Neutrophil (primary cell): Measurements from ENCODE around the gene CEMIP2.

Experiments
- H3K27ac ChIP-seq: fragments of 200-600 bp; sonication (generic); 2 replicates; pipeline ENCODE4 v1.5.1; 2016; ENCODE audit warnings: mild to moderate bottlenecking, moderate library complexity
- H3K27me3 ChIP-seq: fragments of 200-600 bp; sonication (generic); 2 replicates; pipeline ENCODE4 v1.6.0; 2016; ENCODE audit warnings: mild to moderate bottlenecking
- H3K36me3 ChIP-seq: fragments of 200-600 bp; sonication (generic); 2 replicates; pipeline ENCODE4 v1.5.1; 2017
- H3K4me1 ChIP-seq, 2 experiments: fragments of 200-600 bp in 1 of 2; sonication (generic) in 1 of 2; 1 replicate in 1 of 2; 2 replicates in 1 of 2; pipeline versions ENCODE4 v1.5.1 to v1.6.1; 2013 to 2016; ENCODE audit warnings: low read depth in 1 of 2, low read length in 1 of 2, mild to moderate bottlenecking in 1 of 2, moderate library complexity in 1 of 2; ENCODE audit not compliant: control insufficient read depth in 1 of 2, insufficient read depth in 1 of 2
- H3K4me3 ChIP-seq, 2 experiments: fragments of 200-600 bp in 1 of 2; sonication (generic) in 1 of 2; 1 replicate in 1 of 2; 2 replicates in 1 of 2; pipeline ENCODE4 v1.5.1; 2013 to 2016; ENCODE audit warnings: low read depth in 1 of 2, low read length in 1 of 2, mild to moderate bottlenecking in 1 of 2, moderate library complexity in 1 of 2
- H3K9me3 ChIP-seq: fragments of 200-600 bp; sonication (generic); 2 replicates; pipeline ENCODE4 v1.5.1; 2016
- TF ChIP-seq, protein P1 (sequence below): fragments of 200-600 bp; sonication (generic); IDR thresholded peaks from 2 replicates; pipeline ENCODE4 v1.5.1; 2016; ENCODE audit warnings: antibody characterized with exemption

Gene CEMIP2

DNA sequence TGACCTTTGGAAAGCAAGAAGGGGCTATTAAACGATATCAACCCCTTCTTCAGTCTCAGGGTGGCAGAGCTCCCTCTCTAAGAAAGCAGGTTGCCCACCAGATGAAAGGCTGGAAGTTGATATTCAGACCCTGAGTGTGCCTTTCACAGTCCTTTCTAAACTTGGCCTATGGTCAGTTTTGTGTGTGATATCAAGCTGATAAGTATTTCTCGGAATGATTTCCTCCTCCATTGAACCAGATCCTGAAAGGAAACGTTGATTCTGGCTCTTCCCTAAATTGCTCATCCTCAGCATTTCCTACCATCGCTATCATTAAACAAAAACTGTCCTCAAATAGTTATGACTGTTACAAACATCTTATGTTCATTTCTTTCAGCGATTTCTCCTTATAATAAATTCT is 130.4 kb downstream of the CEMIP2 start:
- Histone ChIP-seq H3K36me3 (no peaks in the 10 kb centered on the region), H3K4me3 (no peak overlapping the region), H3K27ac (no peak overlapping the region), H3K4me1 (peaks cover 0 to 7% of the 10 kb centered on the region in 2 experiments), H3K27me3 (no peaks in the 10 kb centered on the region), H3K9me3 (no peaks in the 10 kb centered on the region)
- TF ChIP-seq, protein P1, sequence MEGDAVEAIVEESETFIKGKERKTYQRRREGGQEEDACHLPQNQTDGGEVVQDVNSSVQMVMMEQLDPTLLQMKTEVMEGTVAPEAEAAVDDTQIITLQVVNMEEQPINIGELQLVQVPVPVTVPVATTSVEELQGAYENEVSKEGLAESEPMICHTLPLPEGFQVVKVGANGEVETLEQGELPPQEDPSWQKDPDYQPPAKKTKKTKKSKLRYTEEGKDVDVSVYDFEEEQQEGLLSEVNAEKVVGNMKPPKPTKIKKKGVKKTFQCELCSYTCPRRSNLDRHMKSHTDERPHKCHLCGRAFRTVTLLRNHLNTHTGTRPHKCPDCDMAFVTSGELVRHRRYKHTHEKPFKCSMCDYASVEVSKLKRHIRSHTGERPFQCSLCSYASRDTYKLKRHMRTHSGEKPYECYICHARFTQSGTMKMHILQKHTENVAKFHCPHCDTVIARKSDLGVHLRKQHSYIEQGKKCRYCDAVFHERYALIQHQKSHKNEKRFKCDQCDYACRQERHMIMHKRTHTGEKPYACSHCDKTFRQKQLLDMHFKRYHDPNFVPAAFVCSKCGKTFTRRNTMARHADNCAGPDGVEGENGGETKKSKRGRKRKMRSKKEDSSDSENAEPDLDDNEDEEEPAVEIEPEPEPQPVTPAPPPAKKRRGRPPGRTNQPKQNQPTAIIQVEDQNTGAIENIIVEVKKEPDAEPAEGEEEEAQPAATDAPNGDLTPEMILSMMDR: no peak

DNA sequence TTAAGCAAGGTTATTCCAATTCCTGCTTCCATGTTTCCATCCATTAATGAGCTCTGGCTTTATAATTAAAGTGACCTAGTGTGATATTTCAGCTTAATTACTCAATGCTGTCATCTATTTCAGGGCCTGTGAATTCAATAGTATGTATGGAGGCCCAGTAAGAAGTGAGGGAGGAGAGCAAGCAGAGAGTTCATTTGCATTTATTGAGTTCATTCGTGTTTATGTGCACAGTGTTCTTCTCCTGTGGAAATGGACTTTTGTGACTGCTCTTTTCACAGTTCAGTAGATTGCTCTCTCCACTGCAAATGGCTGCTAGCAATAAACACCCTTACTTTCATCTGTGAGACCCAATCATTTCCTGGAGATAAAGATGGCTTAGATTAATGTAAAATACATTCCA is 130.9 kb downstream of the CEMIP2 start:
- Histone ChIP-seq H3K4me3 (no peak overlapping the region), H3K27ac (no peak overlapping the region), H3K9me3 (no peaks in the 10 kb centered on the region), H3K4me1 (peaks cover 0 to 7% of the 10 kb centered on the region in 2 experiments), H3K27me3 (no peaks in the 10 kb centered on the region), H3K36me3 (no peaks in the 10 kb centered on the region)
- TF ChIP-seq, protein P1: no peak

DNA sequence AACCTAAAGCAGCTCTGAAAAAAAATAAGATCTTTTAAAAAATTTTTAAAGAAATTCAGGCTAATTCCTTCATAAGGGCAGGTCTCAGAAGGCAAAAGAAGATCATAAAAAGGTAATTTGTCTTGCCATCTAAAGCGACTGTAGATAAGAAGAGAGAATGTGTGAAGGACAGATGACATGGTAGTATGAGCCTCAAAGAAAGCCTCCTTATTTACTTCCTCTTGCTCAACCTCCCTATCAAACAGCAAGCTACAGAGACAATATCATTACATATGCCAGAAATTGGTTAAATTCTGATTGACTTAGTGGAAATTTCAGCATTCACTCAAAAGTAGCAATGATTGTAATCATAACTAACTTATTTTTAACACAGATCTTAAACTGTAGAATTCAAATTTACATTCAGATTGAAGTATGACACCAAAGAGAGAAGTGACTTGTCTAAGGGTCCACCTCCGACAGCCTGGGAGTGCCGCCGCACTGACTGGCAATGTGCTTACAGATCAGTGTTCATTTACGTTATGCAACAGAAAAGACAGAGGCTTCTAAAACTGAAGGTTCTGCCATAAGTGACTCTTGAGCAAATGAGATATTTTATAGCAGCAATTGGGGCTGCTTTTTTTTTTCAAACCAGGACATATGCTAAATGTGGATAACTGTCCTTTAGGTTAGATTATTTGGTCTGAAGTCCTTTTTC is 132.0 kb downstream of the CEMIP2 start:
- H3K4me3 ChIP-seq: no peak overlapping the region
- no peak overlapping the region for H3K27ac ChIP-seq
- H3K36me3 ChIP-seq: no peaks in the 10 kb centered on the region
- H3K27me3 ChIP-seq: no peaks in the 10 kb centered on the region
- TF ChIP-seq, protein P1: no peak
- no peaks in the 10 kb centered on the region for H3K9me3 ChIP-seq
- H3K4me1 ChIP-seq: peaks cover 0 to 7% of the 10 kb centered on the region in 2 experiments

DNA sequence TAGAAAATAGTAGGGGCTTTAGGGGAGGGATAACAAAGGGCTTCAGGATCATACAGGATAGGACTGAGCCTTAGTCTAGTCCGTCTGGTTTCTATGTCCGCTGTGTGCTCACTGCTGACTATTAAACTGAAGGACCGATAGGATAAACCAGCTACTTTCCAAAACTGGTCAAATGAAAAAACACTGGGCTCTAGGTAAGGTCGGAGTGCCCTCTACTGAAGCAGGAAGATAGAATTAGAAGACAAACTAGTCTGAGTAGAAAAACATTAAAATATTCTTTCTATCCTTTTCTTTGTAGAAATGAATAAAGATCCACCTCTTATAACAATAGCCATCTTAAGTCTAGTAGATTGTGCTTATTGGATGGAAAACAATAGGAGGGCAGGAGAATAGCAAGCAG is 133.6 kb downstream of the CEMIP2 start:
- Histone ChIP-seq H3K9me3 (no peaks in the 10 kb centered on the region), H3K27ac (no peak overlapping the region), H3K27me3 (no peaks in the 10 kb centered on the region), H3K4me1 (peaks cover 0 to 7% of the 10 kb centered on the region in 2 experiments), H3K36me3 (no peaks in the 10 kb centered on the region), H3K4me3 (no peak overlapping the region)
- TF ChIP-seq, protein P1: no peak
